ES-I3 (cell line): ENCODE data around the gene HOXB13.

ENCODE experiments used
- H3K36me3 ChIP-seq: 2 replicates; pipeline ENCODE4 v1.6.1; 2013; ENCODE audit warnings: mild to moderate bottlenecking, low read length, control low read depth, moderate library complexity; ENCODE audit not compliant: insufficient read depth
- H3K4me1 ChIP-seq: 2 replicates; pipeline ENCODE4 v1.6.1; 2013; ENCODE audit warnings: mild to moderate bottlenecking, control low read depth, low read length; ENCODE audit not compliant: insufficient read depth
- H3K9ac ChIP-seq: 2 replicates; pipeline ENCODE4 v1.6.1; 2013; ENCODE audit warnings: low read depth, mild to moderate bottlenecking, low read length, moderate library complexity
- H3K9me3 ChIP-seq: 2 replicates; pipeline ENCODE4 v1.6.1; 2013; ENCODE audit warnings: mild to moderate bottlenecking, low read length, moderate library complexity; ENCODE audit not compliant: control insufficient read depth, insufficient read depth

The HOXB13 gene

GRCh38 chr17:48728232-48729231 is at the start of gene HOXB13:
HOXB13 (minus strand) TSS chr17:48728750; CDS start chr17:48728593, 157 bp downstream.
- Histone ChIP-seq H3K9ac (peak within 1 kb of the TSS; percentile 57; the same call in 1 of the 2 replicates), H3K4me1 (peaks cover 7% of the 10 kb centered on the region), H3K9me3 (no peaks in the 10 kb centered on the region), H3K36me3 (no peaks in the 10 kb centered on the region)

DNA sequence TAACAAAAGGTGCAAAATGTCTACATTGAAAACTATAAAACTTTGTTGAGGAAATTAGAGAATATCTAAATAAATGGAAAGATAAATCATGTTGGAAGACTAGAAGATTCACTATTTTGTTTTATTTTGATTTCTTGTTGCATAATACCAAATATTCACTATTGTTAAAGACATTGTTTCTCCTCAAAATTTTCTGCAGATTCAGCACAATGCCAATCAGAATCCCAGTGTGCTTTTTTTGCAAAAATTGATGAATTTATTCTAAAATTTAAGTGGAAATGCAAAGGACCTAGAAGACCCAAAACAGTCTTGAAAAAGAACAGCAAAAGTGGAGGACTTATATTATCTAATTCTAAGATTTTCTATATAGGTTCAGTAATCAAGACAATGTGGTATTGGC is 48.1 kb upstream of the HOXB13 start:
- Histone ChIP-seq H3K4me1 (no peaks in the 10 kb centered on the region), H3K36me3 (no peaks in the 10 kb centered on the region), H3K9ac (no peak overlapping the region), H3K9me3 (no peaks in the 10 kb centered on the region)

GRCh38 chr17:48773245-48773644 is 44.7 kb upstream of the HOXB13 start:
- Histone ChIP-seq H3K9me3 (no peaks in the 10 kb centered on the region), H3K9ac (no peak overlapping the region), H3K4me1 (no peaks in the 10 kb centered on the region), H3K36me3 (no peaks in the 10 kb centered on the region)

DNA sequence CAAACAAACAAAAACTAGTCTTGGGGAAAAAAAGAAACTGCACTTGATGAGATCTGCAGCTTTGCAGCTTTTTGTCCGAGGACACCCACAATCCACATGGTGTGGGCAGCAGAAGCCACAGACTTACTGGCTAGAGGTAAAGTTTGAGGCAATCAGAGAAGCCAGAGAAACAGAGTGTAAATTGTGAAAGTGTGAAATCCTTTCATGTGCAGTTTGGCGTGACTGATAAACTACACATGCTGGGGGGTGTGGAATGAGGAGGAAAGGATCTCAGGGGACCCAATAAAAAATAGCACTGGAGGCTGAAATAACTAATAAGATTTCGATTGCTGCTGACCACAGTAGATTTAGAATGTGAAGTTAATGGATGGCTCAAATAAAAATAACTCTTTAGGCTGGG is 42.4 kb upstream of the HOXB13 start:
- no peak overlapping the region for H3K9ac ChIP-seq

DNA sequence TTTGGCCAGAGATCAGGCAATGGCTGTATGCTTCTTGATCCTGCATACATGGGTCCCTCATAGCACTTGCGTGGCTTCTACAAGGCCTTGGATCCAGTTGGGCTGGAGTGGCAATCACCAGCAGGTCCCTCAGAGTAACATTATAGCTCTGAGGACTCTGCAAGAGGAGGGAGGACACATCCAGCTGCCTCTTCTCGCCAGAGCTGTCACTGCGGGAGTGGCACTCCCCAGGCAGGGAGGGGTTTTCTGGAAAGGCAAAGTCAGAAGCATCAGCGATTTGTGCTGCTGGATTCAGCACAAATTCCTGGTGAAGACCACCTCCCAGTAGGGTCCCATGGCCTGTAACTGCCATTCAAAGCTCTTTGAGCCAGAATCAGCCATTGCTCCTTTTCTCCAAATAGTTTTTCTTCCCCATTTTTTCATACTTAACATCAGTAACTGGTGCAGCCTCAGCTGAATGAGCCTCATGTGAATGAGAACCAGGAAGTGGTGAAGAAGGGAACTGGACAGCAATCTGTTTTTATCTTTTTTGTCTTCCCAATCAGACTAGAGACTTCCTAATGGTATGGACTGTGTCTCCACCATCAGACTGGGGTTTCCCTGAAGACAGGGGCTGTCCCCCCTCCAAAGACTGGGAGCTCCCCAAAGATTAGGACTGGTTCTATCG is 40.6 kb upstream of the HOXB13 start:
- H3K4me1 ChIP-seq = no peaks in the 10 kb centered on the region
- H3K36me3 ChIP-seq = no peaks in the 10 kb centered on the region
- H3K9ac ChIP-seq = no peak overlapping the region
- no peaks in the 10 kb centered on the region for H3K9me3 ChIP-seq

More for the DNA sequence above, 42.4 kb upstream of the HOXB13 start:
- Histone ChIP-seq H3K9me3 (no peaks in the 10 kb centered on the region), H3K36me3 (no peaks in the 10 kb centered on the region), H3K4me1 (no peaks in the 10 kb centered on the region)

DNA sequence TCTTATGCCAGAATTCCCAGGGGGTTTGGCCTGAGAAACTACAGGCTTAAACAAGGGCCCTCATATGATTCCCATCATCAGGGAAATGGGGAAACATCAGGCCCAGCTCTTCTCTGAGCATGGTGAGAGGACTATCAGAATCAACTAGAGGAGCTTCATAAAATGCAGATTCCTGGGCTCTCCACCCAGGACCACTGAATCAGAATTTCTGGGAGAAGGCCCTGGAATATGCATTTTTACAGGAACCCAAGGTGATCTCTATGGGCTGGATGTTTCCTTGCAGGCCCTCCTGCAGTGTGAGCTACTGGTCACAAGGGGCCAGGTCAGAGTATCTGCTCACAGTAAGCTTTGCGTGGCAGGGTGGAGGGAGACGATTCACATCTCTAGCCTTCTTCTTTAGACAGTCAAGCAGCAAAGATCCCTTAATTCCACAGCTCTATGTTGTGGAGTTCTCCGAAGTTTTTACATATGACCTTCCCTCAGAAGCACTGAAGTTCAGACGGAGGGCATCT is 38.8 kb upstream of the HOXB13 start:
- no peaks in the 10 kb centered on the region for H3K9me3 ChIP-seq
- H3K36me3 ChIP-seq = no peaks in the 10 kb centered on the region
- no peaks in the 10 kb centered on the region for H3K4me1 ChIP-seq
- no peak overlapping the region for H3K9ac ChIP-seq

DNA sequence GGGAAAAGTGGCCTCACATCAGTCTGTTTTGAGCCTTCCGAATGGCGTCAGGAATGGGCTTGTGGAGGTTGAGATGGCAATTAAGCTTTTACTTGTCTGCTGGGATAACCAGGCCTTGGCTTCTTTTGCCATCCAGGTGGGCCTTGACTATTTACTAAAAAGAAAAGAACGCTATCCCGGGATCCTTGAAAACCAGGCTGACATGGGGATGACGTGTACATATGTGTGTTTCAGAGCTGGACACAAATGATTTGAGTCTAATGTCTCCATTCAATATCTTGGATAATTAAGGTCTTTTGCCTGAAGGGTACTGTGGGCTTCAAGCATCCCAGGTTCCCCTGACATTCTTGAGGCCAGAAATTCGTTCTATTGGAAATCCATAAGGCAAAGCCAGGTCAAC is 32.6 kb upstream of the HOXB13 start:
- Histone ChIP-seq H3K36me3 (no peaks in the 10 kb centered on the region), H3K9me3 (no peaks in the 10 kb centered on the region), H3K9ac (no peak overlapping the region), H3K4me1 (no peaks in the 10 kb centered on the region)

- Histone ChIP-seq H3K36me3 (no peaks in the 10 kb centered on the region), H3K4me1 (no peaks in the 10 kb centered on the region), H3K9me3 (no peaks in the 10 kb centered on the region), H3K9ac (no peak overlapping the region)
Measured at GRCh38 chr17:48760411-48760810, 31.9 kb upstream of the HOXB13 start.

DNA sequence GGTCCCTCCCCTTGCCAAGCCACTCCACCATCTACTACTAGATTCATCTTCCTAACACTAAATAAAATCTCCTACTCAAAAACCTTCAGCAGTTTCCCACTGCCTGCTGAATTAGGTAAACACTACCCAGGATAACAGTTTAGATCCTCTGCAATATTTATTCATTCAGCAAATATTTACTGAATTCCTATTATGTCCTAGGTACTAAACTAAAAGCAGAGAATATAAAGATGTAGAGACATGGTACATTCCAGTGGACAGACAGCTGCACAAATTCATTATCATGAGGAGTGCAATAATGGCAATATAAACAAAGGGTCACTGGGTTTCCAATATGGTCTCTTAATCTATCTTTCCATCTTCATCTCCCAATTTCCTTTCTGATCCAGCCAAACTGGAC is 30.7 kb upstream of the HOXB13 start:
- H3K9ac ChIP-seq = no peak overlapping the region
- H3K9me3 ChIP-seq = no peaks in the 10 kb centered on the region
- H3K4me1 ChIP-seq = no peaks in the 10 kb centered on the region; the same call in 1 of the 2 replicates
- no peaks in the 10 kb centered on the region for H3K36me3 ChIP-seq

DNA sequence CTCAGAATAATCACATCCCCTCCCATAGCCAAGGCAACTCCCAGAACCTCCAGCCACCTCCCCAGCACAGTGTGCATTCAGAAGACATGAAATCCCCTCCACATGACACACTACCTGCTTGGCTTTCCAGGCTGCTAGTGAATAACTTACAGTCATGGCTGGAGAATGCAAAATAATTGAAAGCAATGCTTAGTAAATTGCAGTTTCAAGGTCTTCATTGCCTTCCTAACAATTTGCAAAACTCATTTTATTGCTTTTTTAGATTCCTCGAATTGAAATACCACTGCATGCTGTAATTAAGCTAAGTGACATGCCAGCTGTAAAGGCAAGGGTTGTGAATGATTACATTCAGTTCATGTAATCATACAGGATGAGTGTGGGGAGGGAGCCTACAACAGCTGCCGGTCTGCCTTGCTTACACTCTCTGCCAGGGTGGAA is 29.0 kb upstream of the HOXB13 start:
- H3K36me3 ChIP-seq = no peaks in the 10 kb centered on the region

DNA sequence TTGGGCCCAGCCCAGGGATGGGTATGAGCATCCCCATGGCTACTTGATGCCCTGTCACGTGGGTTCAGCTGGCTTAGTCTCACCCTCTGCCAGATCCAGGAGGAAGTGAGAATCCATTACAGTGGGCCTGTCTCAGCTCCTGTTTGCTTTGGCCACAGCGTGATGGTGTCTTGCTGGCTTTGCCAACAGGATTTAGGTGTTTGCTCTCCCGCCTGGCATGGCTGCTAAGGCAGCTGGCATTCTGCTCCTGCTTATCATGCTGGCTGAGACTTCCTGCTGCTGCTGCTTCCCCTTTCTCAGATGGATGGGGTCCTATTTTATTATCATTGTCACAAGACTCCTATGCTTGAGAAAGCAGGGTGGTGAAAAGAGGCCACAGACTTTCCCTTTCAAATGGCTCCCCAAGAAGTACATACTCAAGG is 28.3 kb upstream of the HOXB13 start:
- Histone ChIP-seq H3K4me1 (no peaks in the 10 kb centered on the region; the same call in 1 of the 2 replicates), H3K9ac (no peak overlapping the region), H3K9me3 (no peaks in the 10 kb centered on the region), H3K36me3 (no peaks in the 10 kb centered on the region)

More for the DNA sequence above, 29.0 kb upstream of the HOXB13 start:
- H3K9me3 ChIP-seq = no peaks in the 10 kb centered on the region
- no peak overlapping the region for H3K9ac ChIP-seq
- H3K4me1 ChIP-seq = no peaks in the 10 kb centered on the region; the same call in 1 of the 2 replicates

- peak overlapping the region; percentile 31; the same call in 1 of the 2 replicates for H3K9ac ChIP-seq
- H3K36me3 ChIP-seq = no peaks in the 10 kb centered on the region
- no peaks in the 10 kb centered on the region for H3K9me3 ChIP-seq
- H3K4me1 ChIP-seq = no peaks in the 10 kb centered on the region; the same call in 1 of the 2 replicates
Measured at GRCh38 chr17:48755356-48755755, 26.8 kb upstream of the HOXB13 start.

GRCh38 chr17:48754500-48755261 is 26.1 kb upstream of the HOXB13 start:
- H3K9ac ChIP-seq = peak overlapping the region; percentile 31; the same call in 1 of the 2 replicates
- H3K9me3 ChIP-seq = no peaks in the 10 kb centered on the region
- no peaks in the 10 kb centered on the region; the same call in 1 of the 2 replicates for H3K4me1 ChIP-seq
- H3K36me3 ChIP-seq = no peaks in the 10 kb centered on the region
